Adipocyte (in vitro differentiated cells): ENCODE measurements around the gene ELOVL6.

ENCODE experiments used
- DNase-seq: peaks from one replicate; pipeline ENCODE4 v3.0.0-alpha.2; 2015; ENCODE audit warnings: low read depth
- H3K27me3 ChIP-seq: replicated peaks from 2 replicates; pipeline ENCODE4 v1.7.0; 2013; ENCODE audit warnings: mild to moderate bottlenecking, low read length, moderate library complexity; ENCODE audit not compliant: control insufficient read depth, insufficient read depth
- H3K36me3 ChIP-seq: 2 replicates; pipeline ENCODE4 v1.7.0; 2013; ENCODE audit warnings: low read length, mild to moderate bottlenecking, moderate library complexity; ENCODE audit not compliant: control insufficient read depth, insufficient read depth, severe bottlenecking
- H3K4me1 ChIP-seq: 2 replicates; pipeline ENCODE4 v1.7.0; 2013; ENCODE audit warnings: mild to moderate bottlenecking, low read length, moderate library complexity; ENCODE audit not compliant: control insufficient read depth, insufficient read depth
- H3K4me3 ChIP-seq: 2 replicates; pipeline ENCODE4 v1.7.0; 2013; ENCODE audit warnings: mild to moderate bottlenecking, low read length, moderate library complexity
- H3K9ac ChIP-seq: 2 replicates; pipeline ENCODE4 v1.7.0; 2013; ENCODE audit warnings: mild to moderate bottlenecking, low read length, moderate library complexity
- H3K9me3 ChIP-seq: 2 replicates; pipeline ENCODE4 v1.7.0; 2013; ENCODE audit warnings: mild to moderate bottlenecking, low read length, moderate library complexity; ENCODE audit not compliant: control insufficient read depth

The ELOVL6 gene

GRCh38 chr4:110122201-110122600 lies 76.2 kb downstream of the ELOVL6 start:
- peaks cover 24% of the 10 kb centered on the region for H3K4me1 ChIP-seq
- H3K36me3 ChIP-seq, result peaks cover 4% of the 10 kb centered on the region
- no peak overlapping the region for H3K4me3 ChIP-seq
- no peak overlapping the region for H3K9ac ChIP-seq
- peak; percentile 44 for DNase-seq
- no peaks in the 10 kb centered on the region for H3K9me3 ChIP-seq
- no peaks in the 10 kb centered on the region for H3K27me3 ChIP-seq

- H3K9me3 ChIP-seq, result no peaks in the 10 kb centered on the region
Measured at GRCh38 chr4:110120506-110120905, 77.9 kb downstream of the ELOVL6 start.

GRCh38 chr4:110119880-110120279 lies 78.5 kb downstream of the ELOVL6 start:
- peak overlapping the region; percentile 9 for H3K9ac ChIP-seq
- peaks cover 24% of the 10 kb centered on the region for H3K4me1 ChIP-seq
- no peak overlapping the region for H3K4me3 ChIP-seq
- no peaks in the 10 kb centered on the region for H3K9me3 ChIP-seq
- DNase-seq, result peak; percentile 76
- peaks cover 4% of the 10 kb centered on the region for H3K36me3 ChIP-seq
- H3K27me3 ChIP-seq, result no peaks in the 10 kb centered on the region

More at GRCh38 chr4:110120506-110120905, 77.9 kb downstream of the ELOVL6 start:
- Histone ChIP-seq H3K36me3 (peaks cover 4% of the 10 kb centered on the region), H3K4me1 (peaks cover 24% of the 10 kb centered on the region), H3K4me3 (no peak overlapping the region), H3K27me3 (no peaks in the 10 kb centered on the region), H3K9ac (peak overlapping the region; percentile 12)
- no peak for DNase-seq

GRCh38 chr4:110119337-110119736 lies 79.1 kb downstream of the ELOVL6 start:
- H3K9me3 ChIP-seq, result no peaks in the 10 kb centered on the region
- H3K27me3 ChIP-seq, result no peaks in the 10 kb centered on the region
- DNase-seq, result no peak
- peak overlapping the region; percentile 9 for H3K9ac ChIP-seq
- H3K4me1 ChIP-seq, result peaks cover 24% of the 10 kb centered on the region
- H3K36me3 ChIP-seq, result peaks cover 4% of the 10 kb centered on the region
- no peak overlapping the region for H3K4me3 ChIP-seq

GRCh38 chr4:110112056-110112455 lies 86.4 kb downstream of the ELOVL6 start:
- no peaks in the 10 kb centered on the region for H3K27me3 ChIP-seq
- peaks cover 20% of the 10 kb centered on the region for H3K4me1 ChIP-seq
- no peak overlapping the region for H3K9ac ChIP-seq
- no peak for DNase-seq
- no peak overlapping the region for H3K4me3 ChIP-seq
- H3K36me3 ChIP-seq, result peaks cover 7% of the 10 kb centered on the region
- no peaks in the 10 kb centered on the region for H3K9me3 ChIP-seq

GRCh38 chr4:110109455-110109854 lies 89.0 kb downstream of the ELOVL6 start:
- no peak overlapping the region for H3K9ac ChIP-seq
- peak; percentile 42 for DNase-seq
- H3K4me1 ChIP-seq, result peaks cover 32% of the 10 kb centered on the region
- no peak overlapping the region for H3K4me3 ChIP-seq
- no peaks in the 10 kb centered on the region for H3K27me3 ChIP-seq
- no peaks in the 10 kb centered on the region for H3K9me3 ChIP-seq
- H3K36me3 ChIP-seq, result peaks cover 17% of the 10 kb centered on the region

- Histone ChIP-seq H3K4me1 (peaks cover 32% of the 10 kb centered on the region), H3K27me3 (no peaks in the 10 kb centered on the region), H3K36me3 (peaks cover 19% of the 10 kb centered on the region), H3K4me3 (no peak overlapping the region), H3K9me3 (no peaks in the 10 kb centered on the region), H3K9ac (no peak overlapping the region)
- no peak for DNase-seq
Measured at GRCh38 chr4:110108960-110109359, 89.5 kb downstream of the ELOVL6 start.

- H3K27me3 ChIP-seq, result no peaks in the 10 kb centered on the region
- no peaks in the 10 kb centered on the region for H3K9me3 ChIP-seq
- H3K4me3 ChIP-seq, result no peak overlapping the region
- H3K36me3 ChIP-seq, result peaks cover 24% of the 10 kb centered on the region
- no peak overlapping the region for H3K9ac ChIP-seq
- DNase-seq, result no peak
- H3K4me1 ChIP-seq, result peaks cover 32% of the 10 kb centered on the region
Measured at GRCh38 chr4:110108422-110108821, 90.0 kb downstream of the ELOVL6 start.

- Histone ChIP-seq H3K9ac (no peak overlapping the region), H3K27me3 (no peaks in the 10 kb centered on the region), H3K4me3 (no peak overlapping the region), H3K36me3 (peaks cover 29% of the 10 kb centered on the region), H3K4me1 (peaks cover 32% of the 10 kb centered on the region), H3K9me3 (no peaks in the 10 kb centered on the region)
- DNase-seq, result peak; percentile 43
Measured at GRCh38 chr4:110107866-110108265, 90.5 kb downstream of the ELOVL6 start.

GRCh38 chr4:110106931-110107296 lies 91.5 kb downstream of the ELOVL6 start:
- DNase-seq, result peak; percentile 74

GRCh38 chr4:110104661-110105060 lies 93.8 kb downstream of the ELOVL6 start:
- H3K9me3 ChIP-seq, result no peaks in the 10 kb centered on the region
- H3K4me1 ChIP-seq, result peaks cover 32% of the 10 kb centered on the region
- no peak for DNase-seq
- no peaks in the 10 kb centered on the region for H3K27me3 ChIP-seq
- H3K36me3 ChIP-seq, result peaks cover 22% of the 10 kb centered on the region
- H3K4me3 ChIP-seq, result no peak overlapping the region
- no peak overlapping the region for H3K9ac ChIP-seq

More at GRCh38 chr4:110106931-110107296, 91.5 kb downstream of the ELOVL6 start:
- H3K27me3 ChIP-seq, result no peaks in the 10 kb centered on the region
- peaks cover 32% of the 10 kb centered on the region for H3K4me1 ChIP-seq
- H3K9me3 ChIP-seq, result no peaks in the 10 kb centered on the region
- H3K9ac ChIP-seq, result peak overlapping the region; percentile 27
- peak overlapping the region; percentile 46 for H3K4me3 ChIP-seq
- H3K36me3 ChIP-seq, result peaks cover 29% of the 10 kb centered on the region

- peaks cover 2% of the 10 kb centered on the region for H3K4me1 ChIP-seq
- H3K9ac ChIP-seq, result no peak overlapping the region
- H3K4me3 ChIP-seq, result no peak overlapping the region
- no peaks in the 10 kb centered on the region for H3K27me3 ChIP-seq
- no peaks in the 10 kb centered on the region for H3K9me3 ChIP-seq
- H3K36me3 ChIP-seq, result peaks cover 22% of the 10 kb centered on the region
- DNase-seq, result no peak
Measured at GRCh38 chr4:110099638-110100037, 98.8 kb downstream of the ELOVL6 start.
